Stimulated activated naive CD4-positive, alpha-beta T cell (primary cell): ENCODE measurements around the gene ZNF77.
"Not testable (repeated sequence)": the region's sequence is repeated elsewhere in the genome, so short reads cannot be mapped to it uniquely, and the experiment has no call there.

Source experiments
- DNase-seq, 6 experiments: peaks; one replicate each; lab custom pipeline; 2025; lab: John Stamatoyannopoulos, UW

Gene ZNF77

DNA sequence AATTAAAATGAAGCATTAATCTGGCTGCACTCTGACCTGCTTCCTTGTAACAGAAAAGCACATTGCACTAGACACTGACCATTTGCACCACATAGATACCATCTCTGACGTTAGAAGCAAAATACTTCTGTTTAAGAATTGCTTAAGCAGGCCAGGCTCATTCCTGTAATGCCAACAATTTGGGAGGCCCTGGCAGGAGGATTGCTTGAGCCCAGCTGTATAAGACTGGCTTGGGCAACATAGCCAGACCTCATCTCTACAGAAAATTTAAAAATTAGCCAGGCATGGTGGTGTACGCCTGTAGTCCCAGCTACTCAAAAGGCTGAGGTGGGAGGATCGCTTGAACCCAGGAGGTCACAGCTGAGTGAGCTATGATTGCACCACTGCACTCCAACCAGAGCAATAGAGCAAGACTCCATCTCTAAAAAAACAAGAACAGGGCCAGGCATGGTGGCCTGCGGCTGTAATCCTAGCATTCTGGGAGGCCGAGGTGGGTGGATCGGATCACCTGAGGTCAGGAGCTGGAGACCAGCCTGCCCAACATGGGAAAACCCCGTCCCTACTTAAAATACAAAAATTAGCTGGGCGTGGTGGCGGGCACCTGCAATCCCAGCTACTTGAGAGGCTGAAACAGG, 25.5 kb upstream of the ZNF77 start:
- no peak for DNase-seq

DNA sequence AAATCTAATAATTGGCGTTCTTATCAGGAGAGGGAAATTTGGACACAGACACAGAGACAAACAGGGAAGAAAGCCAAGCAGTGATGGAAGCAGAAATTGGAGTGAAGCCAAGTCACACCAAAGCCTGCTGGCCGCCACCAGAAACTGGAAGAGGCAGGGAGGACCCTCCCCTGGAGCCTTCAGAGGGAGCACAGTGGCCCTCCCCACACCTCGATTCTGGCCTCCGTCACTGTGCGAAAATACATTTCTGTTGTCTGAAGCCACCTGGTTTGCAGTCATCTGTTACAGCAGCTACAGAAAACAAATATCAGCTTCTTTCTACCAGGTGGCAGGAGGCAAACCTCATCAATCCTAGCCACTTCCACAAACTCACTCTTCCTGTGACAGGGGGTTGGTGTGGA, 24.3 kb upstream of the ZNF77 start:
- DNase-seq, result no peak

DNA sequence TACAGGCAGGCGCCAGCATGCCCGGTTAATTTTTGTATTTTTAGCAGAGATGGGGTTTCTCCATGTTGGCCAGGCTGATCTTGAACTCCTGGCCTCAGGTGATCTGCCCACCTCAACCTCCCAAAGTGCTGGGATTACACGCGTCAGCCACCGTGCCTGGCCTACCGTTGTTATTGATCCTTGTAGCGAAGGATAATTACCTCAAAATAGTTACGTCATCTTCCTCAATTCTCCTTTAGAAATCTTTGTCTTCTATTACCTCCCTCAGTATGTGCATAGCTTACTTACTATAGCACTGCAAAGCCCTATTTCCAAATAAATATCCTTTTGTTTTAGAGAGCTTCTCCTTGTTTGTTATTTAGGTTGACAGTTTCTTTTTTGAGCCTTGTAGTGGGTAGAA, 23.2 kb upstream of the ZNF77 start:
- DNase-seq, result no peak

DNA sequence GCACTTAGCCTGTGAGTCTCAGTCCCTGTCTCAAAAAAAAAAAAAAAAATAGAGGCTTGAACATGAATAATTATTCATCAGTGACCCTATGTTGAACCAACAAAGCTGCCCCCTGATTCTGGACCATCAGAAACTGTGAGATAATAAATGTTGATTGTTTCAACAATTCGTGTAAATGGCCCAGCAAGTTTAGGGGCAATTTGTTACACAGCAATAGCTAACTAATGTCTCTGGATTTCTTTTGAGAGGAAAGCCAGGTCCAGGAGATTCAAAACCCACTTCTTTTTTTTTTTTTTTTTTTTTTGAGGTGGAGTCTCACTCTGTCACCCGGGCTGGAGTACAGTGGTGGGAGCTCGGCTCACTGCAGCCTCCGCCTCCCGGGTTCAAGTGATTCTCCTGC, 20.1 kb upstream of the ZNF77 start:
- DNase-seq, result no peak

DNA sequence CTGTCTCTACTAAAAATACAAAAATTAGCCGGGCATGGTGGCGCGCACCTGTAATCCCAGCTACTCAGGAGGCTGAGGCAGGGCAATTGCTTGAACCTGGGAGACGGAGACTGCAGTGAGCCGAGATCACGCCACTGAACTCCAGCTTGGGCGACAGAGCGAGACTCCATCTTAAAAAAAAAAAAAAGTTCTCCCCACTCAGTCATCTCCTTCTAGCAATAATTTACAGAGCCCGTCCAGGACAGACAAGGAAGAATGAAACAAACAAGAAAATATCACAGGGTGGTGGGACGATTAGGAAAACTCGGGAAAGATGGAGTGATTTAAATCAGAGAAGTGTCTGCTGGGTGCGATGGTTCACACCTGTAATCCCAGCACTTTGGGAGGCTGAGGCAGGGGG, 18.9 kb upstream of the ZNF77 start:
- DNase-seq, result not testable (repeated sequence)

DNA sequence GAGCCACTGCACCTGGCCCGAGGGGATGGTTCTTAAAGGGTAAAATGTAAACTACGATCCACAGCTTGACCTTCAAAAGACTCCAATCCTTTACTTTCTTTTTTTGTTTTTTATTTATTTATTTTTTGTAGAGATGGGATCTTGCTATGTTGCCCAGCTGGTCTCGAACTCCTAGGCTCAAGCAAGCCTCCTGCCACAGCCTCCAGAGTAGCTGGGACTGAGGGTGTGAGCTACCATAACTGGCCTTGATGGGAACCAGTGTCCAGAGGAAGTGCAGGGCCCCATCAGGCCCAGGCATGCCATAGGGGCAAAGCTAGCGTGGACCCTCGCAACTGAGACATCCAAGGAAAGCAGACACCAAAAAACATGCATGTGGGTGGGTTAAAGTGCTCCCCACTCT, 18.4 kb upstream of the ZNF77 start:
- DNase-seq, result no peak

DNA sequence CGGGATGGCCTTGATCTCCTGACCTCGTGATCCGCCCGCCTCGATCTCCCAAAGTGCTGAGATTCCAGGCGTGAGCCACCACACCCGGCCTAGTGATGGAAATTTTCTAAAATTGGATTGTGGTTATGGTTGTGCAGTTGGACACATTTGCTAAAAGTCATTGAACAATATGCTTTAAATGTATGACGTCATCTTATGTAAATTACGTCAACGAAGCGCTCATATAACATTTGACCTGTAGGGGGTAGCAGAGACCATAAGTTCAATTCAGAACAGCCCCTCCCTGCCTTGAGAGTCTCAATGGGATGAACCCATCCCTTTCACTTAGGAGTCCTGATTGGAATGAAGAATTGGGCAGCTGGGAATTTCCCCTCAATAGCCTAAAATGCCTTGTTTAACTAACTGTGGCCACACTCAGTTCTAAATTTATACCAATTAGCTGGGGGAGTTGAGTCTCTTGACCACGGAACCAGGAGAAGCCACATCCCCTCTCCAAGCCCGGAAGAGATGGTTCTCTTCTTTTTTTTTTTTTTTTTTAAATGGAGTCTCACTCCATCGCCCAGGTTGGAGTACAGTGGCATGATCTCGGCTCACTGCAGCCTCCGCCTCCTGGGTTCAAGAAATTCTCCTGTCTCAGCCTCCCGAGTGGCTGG, 17.4 kb upstream of the ZNF77 start:
- DNase-seq, result peak; percentile 20 to 86 (median 44)

DNA sequence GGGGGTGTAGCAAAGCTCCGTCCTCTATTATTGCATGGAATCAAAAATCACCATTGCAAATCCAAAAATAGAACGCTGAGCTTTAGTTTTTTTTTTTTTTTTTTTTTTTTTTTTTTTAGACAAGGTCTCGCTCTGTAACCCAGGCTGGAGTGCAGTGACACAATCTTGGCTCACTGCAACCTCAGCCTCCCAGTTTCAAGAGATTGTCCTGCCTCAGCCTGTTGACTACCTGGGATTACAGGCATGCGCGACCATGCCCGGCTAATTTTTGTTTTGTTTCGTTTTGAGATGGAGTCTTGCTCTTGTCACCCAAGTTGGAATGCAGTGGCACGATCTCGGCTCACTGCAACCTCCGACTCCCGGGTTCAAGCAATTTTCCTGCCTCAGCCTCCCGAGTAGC, 15.3 kb upstream of the ZNF77 start:
- DNase-seq, result no peak

DNA sequence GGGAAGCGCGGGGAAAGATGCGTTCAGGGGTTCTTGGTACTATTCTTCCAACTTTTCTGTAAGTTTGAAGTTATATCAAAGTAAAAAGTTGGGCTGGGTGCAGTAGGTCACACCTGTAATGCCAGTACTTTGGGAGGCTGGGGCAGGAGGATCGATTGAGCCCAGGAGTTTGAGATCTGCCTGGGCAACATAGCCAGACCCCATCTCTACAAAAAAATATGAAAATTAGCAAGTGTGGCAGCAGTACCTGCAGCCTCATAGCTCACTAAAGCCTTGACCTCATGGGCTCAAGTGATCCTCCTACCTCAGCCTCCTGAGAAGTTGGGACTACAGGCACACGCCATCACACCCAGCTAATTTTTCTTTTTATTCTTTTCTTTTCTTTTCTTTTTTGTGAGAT, 12.4 kb upstream of the ZNF77 start:
- DNase-seq, result no peak

DNA sequence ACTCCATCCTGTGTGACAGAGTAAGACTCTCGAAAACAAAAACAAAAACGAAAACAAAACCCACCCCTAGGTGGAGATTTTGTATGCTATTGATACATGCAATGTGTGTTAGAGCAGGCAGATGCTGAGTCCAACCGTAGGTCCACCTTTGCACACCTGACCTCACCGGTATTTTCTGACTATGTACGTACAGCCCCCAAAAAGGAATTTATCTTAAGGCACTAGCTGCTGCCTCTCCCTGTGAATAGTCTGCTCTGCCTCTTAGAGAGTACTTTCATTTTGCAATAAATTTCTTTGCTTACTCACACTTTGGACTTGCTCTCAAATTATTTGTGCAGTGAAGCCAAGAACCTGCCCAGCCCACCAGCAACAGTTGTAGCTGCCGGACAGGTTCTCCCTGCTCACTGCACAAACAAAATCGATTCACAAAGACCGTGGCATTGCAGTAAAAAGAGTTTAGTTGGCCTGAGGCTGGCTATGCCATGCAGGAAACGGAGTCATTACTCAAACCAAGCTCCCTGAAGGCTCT, 8.2 kb upstream of the ZNF77 start:
- no peak for DNase-seq

DNA sequence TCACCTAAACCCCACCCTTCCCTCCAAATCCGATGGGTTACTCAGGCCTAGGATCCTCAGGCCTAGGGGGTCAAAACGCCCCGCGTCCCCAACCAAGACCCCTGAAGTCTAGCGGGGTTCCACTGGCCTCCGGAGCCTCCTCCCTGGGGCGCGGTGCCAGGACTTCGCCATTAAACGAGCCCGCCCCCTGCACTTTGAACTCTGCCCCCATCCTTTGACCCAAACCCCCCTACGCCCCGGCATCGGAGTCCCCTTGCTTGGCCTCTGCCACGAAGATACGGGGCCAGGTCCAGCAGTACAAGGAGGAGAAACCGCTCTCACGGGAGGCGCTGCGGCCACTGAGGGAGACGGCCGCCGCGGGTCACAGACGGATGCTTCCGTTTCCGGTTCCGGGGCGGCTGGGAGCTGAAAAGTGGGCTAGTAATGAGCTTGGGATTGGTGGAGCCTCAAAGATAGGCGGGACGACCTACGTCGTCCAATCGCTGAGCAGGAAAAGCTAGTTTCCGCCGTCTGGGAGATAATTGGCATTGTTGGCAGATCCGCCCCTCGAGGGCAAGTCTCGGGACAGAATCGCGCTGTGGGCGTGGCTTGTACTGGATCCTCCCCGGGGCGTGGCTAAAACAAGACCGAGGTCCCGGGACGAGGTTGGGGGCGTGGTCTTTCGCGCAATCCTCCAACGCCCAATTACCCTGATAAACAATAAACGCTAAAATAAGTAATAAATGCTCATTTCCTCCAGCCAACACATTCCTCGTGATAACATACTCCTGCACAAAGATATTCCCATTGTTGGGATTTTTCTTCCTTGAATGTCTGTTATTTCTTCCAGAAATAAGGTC, 5.7 kb upstream of the ZNF77 start:
- peak; percentile 99 to 100 (median 100) for DNase-seq

DNA sequence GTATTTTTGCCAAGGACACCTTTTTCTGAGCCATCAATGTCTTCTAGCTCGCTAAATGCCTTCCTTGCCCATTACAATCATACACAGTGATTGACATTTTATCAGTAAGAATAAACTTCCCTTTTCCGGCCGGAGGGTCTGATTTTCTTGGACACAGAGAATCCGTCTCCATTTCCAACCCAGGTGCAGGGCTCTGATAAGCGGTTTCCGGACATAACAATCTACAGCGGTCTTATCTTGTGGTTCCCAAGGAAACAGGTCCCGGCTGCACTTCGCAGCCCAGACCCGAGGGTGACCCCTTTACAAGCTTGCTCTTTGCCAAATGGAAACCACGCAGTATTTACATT, 5.1 kb upstream of the ZNF77 start:
- DNase-seq, result no peak

DNA sequence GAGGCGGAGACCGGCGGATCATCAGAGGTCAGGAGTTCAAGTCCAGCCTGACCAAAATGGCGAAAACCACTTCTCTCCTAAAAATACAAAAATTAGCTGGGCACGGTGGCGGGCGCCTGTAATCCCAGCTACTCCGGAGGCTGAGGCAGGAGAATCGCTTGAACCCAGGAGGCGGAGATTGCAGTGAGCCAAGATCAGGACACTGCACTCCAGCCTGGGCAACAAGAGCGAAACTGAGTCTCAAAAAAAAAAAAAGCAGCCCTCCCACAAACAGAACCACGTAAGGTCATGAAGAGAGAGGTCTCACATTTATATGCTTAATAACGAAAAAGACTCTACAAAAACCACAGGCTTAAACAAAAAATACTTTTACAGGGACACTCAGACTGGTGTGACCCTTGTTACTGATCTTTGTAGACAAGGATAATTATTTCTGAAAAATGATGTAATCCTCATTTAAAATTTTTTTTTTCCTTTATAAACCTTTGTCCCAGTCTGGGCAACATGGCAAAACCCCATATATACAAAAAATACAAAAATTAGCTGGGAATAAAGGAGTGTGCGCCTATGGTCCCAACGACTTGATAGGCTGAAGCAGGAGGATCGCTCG, 909 bp upstream of the ZNF77 start:
- no peak for DNase-seq

DNA sequence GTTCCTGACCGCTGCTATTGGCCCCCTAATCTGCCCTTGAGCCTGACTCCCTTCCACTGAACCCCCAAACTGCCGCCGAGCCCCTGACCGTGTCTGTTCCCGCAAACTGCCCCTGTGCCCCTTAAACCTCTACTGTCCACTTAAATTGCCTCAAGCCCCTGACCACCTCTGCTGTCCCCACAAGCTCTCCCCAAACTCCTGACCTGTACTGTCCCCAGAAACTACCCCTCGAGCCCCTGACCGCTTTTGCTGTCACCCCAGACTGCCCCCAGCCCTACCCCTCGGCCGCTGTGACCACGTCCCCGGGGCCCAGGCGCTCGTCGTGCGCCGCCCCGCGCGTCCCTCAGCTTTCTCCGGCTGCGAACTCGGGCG, 382 bp downstream of the ZNF77 start:
- no peak for DNase-seq

DNA sequence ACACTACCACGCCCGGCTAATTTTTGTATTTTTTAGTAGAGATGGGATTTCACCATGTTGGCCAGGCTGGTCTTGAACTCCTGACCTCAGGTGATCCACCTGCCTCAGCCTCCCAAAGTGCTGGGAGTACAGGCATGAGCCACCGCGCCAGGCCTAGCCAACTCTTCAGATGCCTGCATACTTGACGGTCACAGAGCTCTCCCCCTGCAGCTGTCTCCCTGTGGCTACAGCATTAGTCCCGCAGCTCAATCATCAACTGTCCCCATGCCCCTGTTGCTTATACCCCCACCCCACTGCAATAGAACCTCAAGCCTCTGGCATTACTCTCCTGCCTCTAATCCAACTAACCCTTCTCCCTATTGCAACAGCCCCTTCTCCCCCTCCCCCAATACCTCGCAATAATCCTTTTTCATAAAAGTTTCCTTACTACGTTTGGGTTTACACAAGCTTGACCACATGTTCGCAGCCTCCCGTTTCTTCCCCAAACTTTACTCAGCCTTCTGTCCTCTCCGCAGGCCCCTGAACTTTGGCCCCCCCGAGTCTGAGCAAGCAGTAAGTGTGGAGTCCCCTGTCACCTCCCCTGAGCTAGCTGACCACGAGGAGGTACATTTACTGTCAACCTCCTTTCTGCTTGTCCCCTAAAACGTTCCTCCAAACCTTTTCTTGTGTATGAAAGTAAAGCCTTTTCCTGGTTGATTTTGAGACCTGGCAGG, 1.7 kb downstream of the ZNF77 start:
- no peak for DNase-seq

DNA sequence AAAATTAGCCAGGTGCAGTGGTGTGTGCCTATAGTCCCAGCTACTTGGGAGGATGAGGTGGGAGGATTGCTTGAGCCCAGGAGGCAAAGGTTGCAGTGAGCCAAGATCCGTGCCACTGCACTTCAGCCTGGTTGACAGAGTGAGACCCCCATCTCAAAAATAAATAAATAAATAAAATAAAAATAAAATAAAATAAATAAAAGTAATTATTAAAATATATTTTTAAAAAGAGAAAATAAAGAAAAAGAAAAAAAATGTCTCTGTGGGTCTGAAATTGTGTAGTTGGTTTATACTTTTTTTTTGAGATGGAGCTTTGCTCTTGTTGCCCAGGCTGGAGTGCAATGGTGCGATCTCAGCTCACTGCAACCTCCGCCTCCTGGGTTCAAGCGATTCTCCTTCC, 8.9 kb downstream of the ZNF77 start:
- DNase-seq, result not testable (repeated sequence)

DNA sequence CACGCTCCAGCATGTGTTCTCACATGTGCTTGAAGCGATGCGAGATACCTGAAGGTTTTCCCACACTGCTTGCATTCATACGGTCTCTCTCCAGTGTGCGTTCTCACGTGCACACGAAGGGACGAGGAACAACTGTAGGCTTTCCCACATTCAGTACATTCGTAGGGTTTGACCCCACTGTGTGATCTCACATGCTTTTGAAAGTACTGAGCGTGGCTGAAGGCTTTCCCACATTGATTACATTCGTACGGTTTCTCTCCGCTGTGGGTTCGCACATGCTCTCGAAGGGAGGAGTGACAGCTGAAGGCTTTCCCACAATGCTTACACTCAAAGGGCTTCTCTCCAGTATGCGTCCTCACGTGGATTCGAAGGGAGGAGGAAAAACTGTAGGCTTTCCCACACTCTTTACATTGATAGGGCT, 11.3 kb downstream of the ZNF77 start:
- DNase-seq, result no peak

DNA sequence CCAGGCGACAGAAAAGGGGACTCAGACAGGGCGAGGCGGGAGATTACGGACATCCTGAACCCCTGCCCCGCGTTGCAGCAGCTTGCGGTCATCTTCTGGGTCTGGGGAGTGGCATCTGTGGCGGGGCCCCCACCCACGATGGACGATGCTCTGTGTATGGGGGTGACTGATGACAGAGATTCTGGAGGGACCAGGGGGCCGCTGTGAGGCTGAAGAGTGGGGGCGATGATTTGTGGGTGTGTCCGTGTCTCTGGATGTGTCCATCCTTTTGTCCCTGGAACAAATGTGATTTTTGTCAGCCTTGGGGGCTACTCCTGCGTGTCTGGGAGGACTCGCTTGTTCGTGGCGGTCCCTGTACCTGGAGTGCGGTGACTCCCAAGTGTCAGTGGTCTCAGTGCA, 17.7 kb downstream of the ZNF77 start:
- DNase-seq, result no peak

DNA sequence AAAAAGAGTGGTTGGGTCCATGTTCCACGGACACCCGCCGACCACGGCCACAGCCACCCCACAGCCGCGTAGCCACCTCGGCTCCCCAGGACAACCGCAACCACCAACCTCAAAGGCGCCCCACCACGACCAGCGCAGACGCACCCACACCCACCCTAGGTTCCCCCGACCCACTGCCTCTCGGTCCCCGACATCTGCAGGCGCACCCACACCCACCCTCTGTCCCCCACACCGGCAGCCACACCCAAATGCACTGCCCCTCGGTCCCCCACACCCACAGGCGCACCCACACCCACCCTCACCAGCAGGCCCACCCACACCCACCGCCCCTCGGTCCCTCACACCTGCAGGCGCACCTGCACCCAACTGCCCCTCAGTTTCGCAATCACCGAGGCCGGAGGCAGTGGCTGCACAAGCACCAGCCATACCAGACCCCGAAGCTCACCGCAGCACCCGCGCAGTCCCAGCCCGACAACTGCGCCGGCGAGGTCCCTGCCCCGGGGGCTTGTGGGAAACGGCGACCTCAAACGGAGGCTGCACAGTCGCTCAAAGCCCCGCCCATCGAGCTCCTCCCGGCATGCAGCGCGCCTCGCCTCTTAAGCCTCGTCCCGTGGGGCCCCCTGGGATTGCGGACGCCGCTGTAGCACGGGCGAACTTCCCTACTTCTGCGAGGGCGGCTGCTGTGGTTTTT, 18.3 kb downstream of the ZNF77 start:
- DNase-seq, result no peak

DNA sequence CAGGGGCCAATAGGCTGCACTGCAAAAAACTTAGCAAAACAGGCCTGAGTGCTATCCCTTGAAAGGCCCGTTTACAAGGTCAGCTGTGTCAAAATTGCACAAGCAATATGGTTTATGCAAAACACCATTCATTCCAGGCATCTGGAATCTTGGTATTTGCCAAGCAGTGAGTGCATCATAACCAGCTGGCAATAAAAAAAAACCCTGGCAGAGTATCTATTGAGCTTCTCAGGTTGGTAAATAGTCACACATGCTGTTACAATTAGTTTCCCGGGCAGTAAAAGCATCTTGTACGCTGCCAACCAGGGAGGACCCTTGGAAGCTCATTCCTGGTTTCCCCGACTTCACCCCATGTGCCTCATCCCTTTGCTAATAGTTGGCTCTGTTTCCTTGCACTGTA, 21.3 kb downstream of the ZNF77 start:
- DNase-seq, result no peak

DNA sequence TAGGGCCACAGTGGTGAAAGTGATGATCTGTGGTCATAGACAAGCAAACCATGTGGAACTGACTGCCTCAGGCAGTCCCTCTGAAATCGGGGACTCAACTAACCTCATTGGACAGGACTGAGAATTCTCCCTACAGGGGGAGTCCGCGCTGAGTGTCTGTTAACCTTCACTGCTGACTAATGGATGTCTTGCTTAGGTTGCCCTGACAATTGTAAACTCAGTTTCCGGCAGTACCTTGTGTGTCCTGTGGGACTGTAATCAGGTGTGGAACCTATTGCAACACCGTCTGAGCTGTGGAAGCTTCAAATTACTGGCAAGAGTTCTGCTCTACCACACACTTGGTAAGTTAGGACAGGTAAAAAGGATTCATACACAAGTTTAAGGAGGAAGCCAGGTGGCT, 21.8 kb downstream of the ZNF77 start:
- DNase-seq, result no peak
